T-helper 17 cell (primary cell): ENCODE results near the gene SLC16A9. TPM values are rescaled to one million over a fixed set of nuclear protein-coding genes. Genes with fewer than 3 reads are reported as not detected.
"Not testable (repeated sequence)": the region's sequence is repeated elsewhere in the genome, so short reads cannot be mapped to it uniquely, and the experiment has no call there.

Experiments used
- ATAC-seq: fragments of 150-1000 bp; cut with Tn5 transposase; 2 replicates; pipeline ENCODE4 v1.10.0; 2021; ENCODE audit warnings: mild to moderate bottlenecking, moderate library complexity
- DNase-seq, 3 donors: peaks; one replicate each; pipeline versions ENCODE4 v3.0.0 to v3.0.0-alpha.2; 2020 to 2021
- H3K9me3 ChIP-seq: one replicate; pipeline ENCODE4 v1.7.0; 2013; ENCODE audit warnings: low read length, mild to moderate bottlenecking; ENCODE audit not compliant: control insufficient read depth, poor library complexity, severe bottlenecking
- H3K27ac Mint-ChIP-seq: one replicate; pipeline ENCODE4 v1.8.0; 2022; ENCODE audit warnings: mild to moderate bottlenecking, moderate library complexity, mixed read lengths
- H3K27me3 Mint-ChIP-seq: one replicate; pipeline ENCODE4 v1.8.0; 2022; ENCODE audit warnings: mixed read lengths
- H3K36me3 Mint-ChIP-seq: one replicate; pipeline ENCODE4 v1.8.0; 2022; ENCODE audit warnings: low read depth, mixed read lengths
- H3K4me1 Mint-ChIP-seq: one replicate; pipeline ENCODE4 v1.8.0; 2022; ENCODE audit warnings: mild to moderate bottlenecking, mixed read lengths
- H3K4me3 Mint-ChIP-seq: one replicate; pipeline ENCODE4 v1.8.0; 2022; ENCODE audit warnings: mild to moderate bottlenecking, moderate library complexity, mixed read lengths
- total RNA-seq, 4 donors: library from RNA in 2 of 4; stranded (reverse) in 2 of 4; gene quantifications; one replicate each; pipeline ENCODE4 v1.2.3 and lab custom pipeline; 2022 to 2026

The SLC16A9 gene
- total RNA-seq, 2 donors from 2014 or later = 0.07 to 0.18 TPM

- no peak overlapping the region for H3K4me3 Mint-ChIP-seq
- H3K27ac Mint-ChIP-seq = no peak overlapping the region
- H3K27me3 Mint-ChIP-seq = no peaks in the 10 kb centered on the region
- H3K36me3 Mint-ChIP-seq = no peaks in the 10 kb centered on the region
- H3K9me3 ChIP-seq = no peaks in the 10 kb centered on the region
- ATAC-seq (no peak), DNase-seq (no peak)
- peaks cover 2% of the 10 kb centered on the region for H3K4me1 Mint-ChIP-seq
Measured at GRCh38 chr10:59680199-59680598, 29.5 kb downstream of the SLC16A9 start.

- ATAC-seq = no peak
- Mint-ChIP-seq H3K4me3 (no peak overlapping the region), H3K36me3 (no peaks in the 10 kb centered on the region)
Measured at GRCh38 chr10:59678884-59679301, 30.8 kb downstream of the SLC16A9 start.

GRCh38 chr10:59677253-59677831 is 32.3 kb downstream of the SLC16A9 start:
- no peak overlapping the region for H3K4me3 Mint-ChIP-seq
- peaks cover 2% of the 10 kb centered on the region for H3K4me1 Mint-ChIP-seq
- H3K27ac Mint-ChIP-seq = no peak overlapping the region
- H3K27me3 Mint-ChIP-seq = peaks cover 9% of the 10 kb centered on the region
- no peaks in the 10 kb centered on the region for H3K9me3 ChIP-seq
- ATAC-seq (no peak), DNase-seq (no peak)
- no peaks in the 10 kb centered on the region for H3K36me3 Mint-ChIP-seq

More at GRCh38 chr10:59678884-59679301, 30.8 kb downstream of the SLC16A9 start:
- H3K4me1 Mint-ChIP-seq = peaks cover 2% of the 10 kb centered on the region
- H3K27me3 Mint-ChIP-seq = peaks cover 1% of the 10 kb centered on the region
- H3K27ac Mint-ChIP-seq = no peak overlapping the region
- DNase-seq = no peak
- H3K9me3 ChIP-seq = no peaks in the 10 kb centered on the region

- DNase-seq (no peak), ATAC-seq (no peak)
- Mint-ChIP-seq H3K4me1 (peaks cover 2% of the 10 kb centered on the region), H3K27ac (no peak overlapping the region), H3K4me3 (no peak overlapping the region), H3K36me3 (no peaks in the 10 kb centered on the region), H3K27me3 (peaks cover 13% of the 10 kb centered on the region)
- no peaks in the 10 kb centered on the region for H3K9me3 ChIP-seq
Measured at GRCh38 chr10:59675812-59676211, 33.8 kb downstream of the SLC16A9 start.

GRCh38 chr10:59674215-59674836 is 35.3 kb downstream of the SLC16A9 start:
- H3K36me3 Mint-ChIP-seq = no peaks in the 10 kb centered on the region
- no peak overlapping the region for H3K4me3 Mint-ChIP-seq
- ATAC-seq (no peak), DNase-seq (no peak)
- peaks cover 2% of the 10 kb centered on the region for H3K4me1 Mint-ChIP-seq
- no peak overlapping the region for H3K27ac Mint-ChIP-seq
- no peaks in the 10 kb centered on the region for H3K9me3 ChIP-seq
- peaks cover 13% of the 10 kb centered on the region for H3K27me3 Mint-ChIP-seq

- Mint-ChIP-seq H3K36me3 (no peaks in the 10 kb centered on the region), H3K27me3 (peaks cover 13% of the 10 kb centered on the region), H3K4me1 (peaks cover 1% of the 10 kb centered on the region), H3K4me3 (no peak overlapping the region), H3K27ac (no peak overlapping the region)
- H3K9me3 ChIP-seq = no peaks in the 10 kb centered on the region
- ATAC-seq = no peak
- DNase-seq = no peak
Measured at GRCh38 chr10:59672150-59672875, 37.3 kb downstream of the SLC16A9 start.

GRCh38 chr10:59670269-59670668 is 39.4 kb downstream of the SLC16A9 start:
- no peak overlapping the region for H3K4me3 Mint-ChIP-seq
- H3K36me3 Mint-ChIP-seq = no peaks in the 10 kb centered on the region
- H3K4me1 Mint-ChIP-seq = no peaks in the 10 kb centered on the region
- H3K27me3 Mint-ChIP-seq = peaks cover 13% of the 10 kb centered on the region
- no peak overlapping the region for H3K27ac Mint-ChIP-seq
- no peak for ATAC-seq
- no peaks in the 10 kb centered on the region for H3K9me3 ChIP-seq
- DNase-seq = no peak

- no peaks in the 10 kb centered on the region for H3K4me1 Mint-ChIP-seq
- no peaks in the 10 kb centered on the region for H3K36me3 Mint-ChIP-seq
- H3K27ac Mint-ChIP-seq = no peak overlapping the region
- ATAC-seq = no peak
- peaks cover 7% of the 10 kb centered on the region for H3K27me3 Mint-ChIP-seq
- no peak for DNase-seq
- no peaks in the 10 kb centered on the region for H3K9me3 ChIP-seq
- H3K4me3 Mint-ChIP-seq = no peak overlapping the region
Measured at GRCh38 chr10:59668096-59668495, 41.6 kb downstream of the SLC16A9 start.

GRCh38 chr10:59666310-59666709 is 43.3 kb downstream of the SLC16A9 start:
- no peaks in the 10 kb centered on the region for H3K36me3 Mint-ChIP-seq
- DNase-seq = no peak
- no peak overlapping the region for H3K4me3 Mint-ChIP-seq
- no peaks in the 10 kb centered on the region for H3K4me1 Mint-ChIP-seq
- H3K9me3 ChIP-seq = no peaks in the 10 kb centered on the region
- H3K27me3 Mint-ChIP-seq = no peaks in the 10 kb centered on the region
- no peak overlapping the region for H3K27ac Mint-ChIP-seq
- ATAC-seq = no peak

GRCh38 chr10:59663213-59663612 is 46.4 kb downstream of the SLC16A9 start:
- not testable (repeated sequence) for H3K4me3 Mint-ChIP-seq, H3K36me3 Mint-ChIP-seq, H3K4me1 Mint-ChIP-seq, H3K27me3 Mint-ChIP-seq, ATAC-seq, DNase-seq, H3K9me3 ChIP-seq, H3K27ac Mint-ChIP-seq

GRCh38 chr10:59657724-59658123 is 51.9 kb downstream of the SLC16A9 start:
- no peak overlapping the region for H3K27ac Mint-ChIP-seq
- ATAC-seq (no peak), DNase-seq (no peak)
- H3K36me3 Mint-ChIP-seq = no peaks in the 10 kb centered on the region
- no peak overlapping the region for H3K4me3 Mint-ChIP-seq
- no peaks in the 10 kb centered on the region for H3K9me3 ChIP-seq
- no peaks in the 10 kb centered on the region for H3K27me3 Mint-ChIP-seq
- H3K4me1 Mint-ChIP-seq = peaks cover 6% of the 10 kb centered on the region

- Mint-ChIP-seq H3K4me3 (no peak overlapping the region), H3K27ac (no peak overlapping the region), H3K27me3 (no peaks in the 10 kb centered on the region), H3K4me1 (peaks cover 6% of the 10 kb centered on the region), H3K36me3 (no peaks in the 10 kb centered on the region)
- DNase-seq (no peak), ATAC-seq (no peak)
- no peaks in the 10 kb centered on the region for H3K9me3 ChIP-seq
Measured at GRCh38 chr10:59655309-59655708, 54.3 kb downstream of the SLC16A9 start.

GRCh38 chr10:59654007-59654406 is 55.6 kb downstream of the SLC16A9 start:
- H3K4me3 Mint-ChIP-seq = no peak overlapping the region

More at GRCh38 chr10:59654007-59654406, 55.6 kb downstream of the SLC16A9 start:
- no peaks in the 10 kb centered on the region for H3K9me3 ChIP-seq
- H3K27me3 Mint-ChIP-seq = no peaks in the 10 kb centered on the region
- H3K4me1 Mint-ChIP-seq = peaks cover 6% of the 10 kb centered on the region
- H3K27ac Mint-ChIP-seq = peak overlapping the region; percentile 41
- ATAC-seq = no peak
- no peak for DNase-seq
- no peaks in the 10 kb centered on the region for H3K36me3 Mint-ChIP-seq
